SU-DHL-6 (cell line): ENCODE results near the gene TTC39C.

Experiments
- H2AFZ ChIP-seq: fragments of 200-600 bp; sonication (generic); 2 replicates; pipeline ENCODE4 v1.6.1; 2014; ENCODE audit warnings: low read depth, mild to moderate bottlenecking, moderate library complexity, mixed read lengths, antibody characterized with exemption, low read length; ENCODE audit not compliant: severe bottlenecking
- H3F3A ChIP-seq: fragments of 200-600 bp; shearing (Covaris generic); 2 replicates; pipeline ENCODE4 v1.6.0; 2016; ENCODE audit warnings: antibody characterized with exemption, mild to moderate bottlenecking; ENCODE audit not compliant: insufficient read depth
- H3K27ac ChIP-seq: fragments of 200-600 bp; sonication (generic); 2 replicates; pipeline ENCODE4 v1.5.1; 2016; ENCODE audit warnings: low read depth, mild to moderate bottlenecking, low read length, moderate library complexity, mixed read lengths
- H3K27me3 ChIP-seq: fragments of 200-600 bp; sonication (generic), shearing (Covaris generic); 2 replicates; pipeline ENCODE4 v1.6.0; 2014; ENCODE audit warnings: mild to moderate bottlenecking, low read length
- H3K36me3 ChIP-seq: fragments of 200-600 bp; sonication (generic); 2 replicates; pipeline ENCODE4 v1.6.1; 2014; ENCODE audit warnings: mild to moderate bottlenecking, low read length, mixed read lengths
- H3K4me2 ChIP-seq: fragments of 300-600, 200-600 bp; shearing (Covaris generic), sonication (generic); 2 replicates; pipeline ENCODE4 v1.6.0; 2014; ENCODE audit warnings: low read length, low read depth, mild to moderate bottlenecking; ENCODE audit not compliant: poor library complexity, severe bottlenecking
- H3K4me3 ChIP-seq: fragments of 200-600 bp; sonication (generic); 2 replicates; pipeline ENCODE4 v1.5.1; 2014; ENCODE audit warnings: antibody characterized with exemption, low read length, mild to moderate bottlenecking, mixed read lengths; ENCODE audit not compliant: insufficient read depth, poor library complexity, severe bottlenecking
- H3K79me2 ChIP-seq: fragments of 200-600 bp; sonication (generic); 2 replicates; pipeline ENCODE4 v1.6.1; 2014; ENCODE audit warnings: mild to moderate bottlenecking, low read length, moderate library complexity; ENCODE audit not compliant: insufficient read depth
- H3K9ac ChIP-seq: fragments of 200-600 bp; sonication (generic); 2 replicates; pipeline ENCODE4 v1.7.0; 2014; ENCODE audit warnings: mild to moderate bottlenecking, low read length
- H3K9me2 ChIP-seq: fragments of 200-600 bp; sonication (generic); replicated peaks from 2 replicates; pipeline ENCODE4 v1.6.1; 2014; ENCODE audit warnings: low read length; ENCODE audit not compliant: insufficient read depth
- H3K9me3 ChIP-seq: fragments of 200-600 bp; sonication (generic); 2 replicates; pipeline ENCODE4 v1.6.1; 2014; ENCODE audit warnings: low read length, mixed read lengths; ENCODE audit not compliant: insufficient read depth
- H4K20me1 ChIP-seq: fragments of 200-600 bp; sonication (generic); 2 replicates; pipeline ENCODE4 v1.6.1; 2014; ENCODE audit warnings: low read depth, mild to moderate bottlenecking, antibody characterized with exemption, low read length, moderate library complexity, mixed read lengths
- EZH2phosphoT487 ChIP-seq: fragments of 200-600 bp; sonication (generic), shearing (Covaris generic); conservative IDR thresholded peaks from 2 replicates; pipeline ENCODE4 v1.6.1; 2018; ENCODE audit warnings: mild to moderate bottlenecking, antibody characterized with exemption, low read length, moderate library complexity, mixed read lengths
- TF ChIP-seq, protein P1 (sequence below): fragments of 200-600 bp; sonication (generic); IDR thresholded peaks from one replicate; pipeline ENCODE4 v1.5.1; 2017; ENCODE audit warnings: antibody characterized with exemption, mild to moderate bottlenecking, low read length, moderate library complexity; ENCODE audit not compliant: insufficient read depth, poor library complexity, severe bottlenecking

TTC39C gene

DNA sequence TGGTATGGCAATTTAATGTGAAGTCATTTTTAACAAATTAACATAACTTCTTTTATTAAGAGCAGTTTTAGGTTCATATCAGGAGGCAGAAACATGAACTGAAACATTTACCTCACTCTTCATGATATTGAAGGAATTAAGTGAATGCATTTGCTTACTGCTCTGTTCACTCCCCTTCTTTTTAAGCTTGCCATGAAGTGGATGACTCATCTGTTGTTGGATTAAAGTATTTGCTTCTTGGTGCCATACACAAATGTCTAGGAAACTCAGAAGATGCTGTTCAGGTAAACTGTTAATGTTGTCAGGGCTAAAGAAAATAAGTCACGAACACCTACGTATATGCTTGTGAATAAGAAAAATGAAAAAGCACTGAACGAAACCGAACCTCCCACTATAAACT, 114.1 kb downstream of the TTC39C start:
- Histone ChIP-seq H3K27me3 (no peaks in the 10 kb centered on the region), H3F3A (no peaks in the 10 kb centered on the region), H4K20me1 (no peaks in the 10 kb centered on the region), H3K27ac (no peak overlapping the region), H3K4me2 (no peak overlapping the region), H3K79me2 (no peaks in the 10 kb centered on the region), H3K4me3 (no peak overlapping the region), H3K9me2 (no peaks in the 10 kb centered on the region), H3K36me3 (no peaks in the 10 kb centered on the region), H3K9me3 (no peaks in the 10 kb centered on the region), H2AFZ (no peak overlapping the region), H3K9ac (no peak overlapping the region)
- TF ChIP-seq EZH2phosphoT487, result no peak
- TF ChIP-seq, protein P1, sequence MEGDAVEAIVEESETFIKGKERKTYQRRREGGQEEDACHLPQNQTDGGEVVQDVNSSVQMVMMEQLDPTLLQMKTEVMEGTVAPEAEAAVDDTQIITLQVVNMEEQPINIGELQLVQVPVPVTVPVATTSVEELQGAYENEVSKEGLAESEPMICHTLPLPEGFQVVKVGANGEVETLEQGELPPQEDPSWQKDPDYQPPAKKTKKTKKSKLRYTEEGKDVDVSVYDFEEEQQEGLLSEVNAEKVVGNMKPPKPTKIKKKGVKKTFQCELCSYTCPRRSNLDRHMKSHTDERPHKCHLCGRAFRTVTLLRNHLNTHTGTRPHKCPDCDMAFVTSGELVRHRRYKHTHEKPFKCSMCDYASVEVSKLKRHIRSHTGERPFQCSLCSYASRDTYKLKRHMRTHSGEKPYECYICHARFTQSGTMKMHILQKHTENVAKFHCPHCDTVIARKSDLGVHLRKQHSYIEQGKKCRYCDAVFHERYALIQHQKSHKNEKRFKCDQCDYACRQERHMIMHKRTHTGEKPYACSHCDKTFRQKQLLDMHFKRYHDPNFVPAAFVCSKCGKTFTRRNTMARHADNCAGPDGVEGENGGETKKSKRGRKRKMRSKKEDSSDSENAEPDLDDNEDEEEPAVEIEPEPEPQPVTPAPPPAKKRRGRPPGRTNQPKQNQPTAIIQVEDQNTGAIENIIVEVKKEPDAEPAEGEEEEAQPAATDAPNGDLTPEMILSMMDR, result no peak

DNA sequence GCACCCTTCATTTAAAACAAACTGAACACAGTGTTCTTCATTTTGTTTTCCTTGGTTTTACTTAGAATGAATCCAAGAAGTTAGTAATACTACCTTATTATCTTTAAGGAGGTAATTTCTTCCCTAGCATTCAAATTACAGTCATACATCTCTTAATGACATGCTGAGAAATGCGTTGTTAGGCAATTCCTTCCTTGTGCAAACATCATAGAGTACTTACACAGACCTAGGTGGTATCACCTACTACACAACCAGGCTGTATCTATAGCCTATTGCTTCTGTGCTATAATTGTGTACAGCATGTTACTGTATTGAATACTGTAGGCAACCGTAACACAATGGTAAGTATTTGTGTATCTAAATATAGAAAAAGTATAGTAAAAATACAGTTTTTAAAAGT, 115.9 kb downstream of the TTC39C start:
- H3K9me3 ChIP-seq, result no peaks in the 10 kb centered on the region
- H2AFZ ChIP-seq, result no peak overlapping the region
- no peaks in the 10 kb centered on the region for H3K36me3 ChIP-seq
- no peak overlapping the region for H3K27ac ChIP-seq
- no peaks in the 10 kb centered on the region for H3F3A ChIP-seq
- H3K27me3 ChIP-seq, result no peaks in the 10 kb centered on the region
- no peaks in the 10 kb centered on the region for H4K20me1 ChIP-seq
- no peak overlapping the region for H3K4me3 ChIP-seq
- no peak for TF ChIP-seq EZH2phosphoT487
- H3K9me2 ChIP-seq, result no peaks in the 10 kb centered on the region
- H3K79me2 ChIP-seq, result no peaks in the 10 kb centered on the region
- H3K9ac ChIP-seq, result no peak overlapping the region
- H3K4me2 ChIP-seq, result no peak overlapping the region

DNA sequence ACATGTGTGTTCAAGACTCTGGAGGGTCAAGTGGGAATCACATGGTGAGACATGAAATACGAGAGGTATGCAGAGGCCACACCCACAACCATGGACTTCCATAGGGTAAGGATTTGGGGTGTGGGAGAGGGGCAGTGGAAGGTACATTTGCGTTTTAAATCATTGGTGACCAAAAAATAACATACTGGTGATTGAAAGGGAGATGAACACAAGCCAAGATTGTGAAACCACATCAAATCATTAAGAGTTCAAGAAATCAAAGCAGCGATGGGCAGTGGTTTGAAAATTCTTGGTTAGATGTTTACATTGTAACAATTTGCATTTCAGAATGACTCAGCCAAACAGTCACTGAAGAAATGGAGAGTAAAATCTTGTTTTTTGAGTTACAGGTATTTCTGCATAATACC, 122.4 kb downstream of the TTC39C start:
- H2AFZ ChIP-seq, result no peak overlapping the region
- no peaks in the 10 kb centered on the region for H3K79me2 ChIP-seq
- TF ChIP-seq EZH2phosphoT487, result no peak
- TF ChIP-seq, protein P1, result no peak
- no peaks in the 10 kb centered on the region for H3K36me3 ChIP-seq
- no peak overlapping the region for H3K27ac ChIP-seq
- no peaks in the 10 kb centered on the region for H3F3A ChIP-seq
- no peak overlapping the region for H3K4me3 ChIP-seq
- H3K9ac ChIP-seq, result no peak overlapping the region
- H4K20me1 ChIP-seq, result no peaks in the 10 kb centered on the region
- H3K9me3 ChIP-seq, result no peaks in the 10 kb centered on the region
- H3K9me2 ChIP-seq, result no peaks in the 10 kb centered on the region
- H3K4me2 ChIP-seq, result no peak overlapping the region
- H3K27me3 ChIP-seq, result no peaks in the 10 kb centered on the region

DNA sequence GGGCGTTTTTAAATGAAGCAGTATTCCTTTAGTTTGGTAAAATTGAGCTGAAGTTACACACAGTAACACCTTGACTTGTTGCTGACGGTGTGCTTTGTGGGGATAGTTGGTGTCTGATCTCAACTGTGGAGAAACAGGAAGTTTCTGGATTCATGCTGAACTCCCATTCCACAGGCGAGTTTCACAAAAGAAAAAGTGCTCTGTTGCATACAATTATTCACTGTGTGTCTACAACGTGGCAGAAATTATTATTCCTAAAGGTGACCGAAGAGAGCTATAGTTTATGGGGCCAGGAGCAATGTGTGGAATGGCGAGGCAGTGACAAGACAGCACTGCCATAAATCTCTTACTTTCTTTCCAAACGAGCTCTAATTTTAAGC, 123.8 kb downstream of the TTC39C start:
- H3K9me2 ChIP-seq, result no peaks in the 10 kb centered on the region
- H3K79me2 ChIP-seq, result no peaks in the 10 kb centered on the region
- no peaks in the 10 kb centered on the region for H3K36me3 ChIP-seq
- H2AFZ ChIP-seq, result no peak overlapping the region
- no peaks in the 10 kb centered on the region for H3K9me3 ChIP-seq
- no peaks in the 10 kb centered on the region for H3K27me3 ChIP-seq
- H4K20me1 ChIP-seq, result no peaks in the 10 kb centered on the region
- H3K27ac ChIP-seq, result no peak overlapping the region
- TF ChIP-seq, protein P1, result no peak
- no peak for TF ChIP-seq EZH2phosphoT487
- H3K4me3 ChIP-seq, result no peak overlapping the region
- H3K4me2 ChIP-seq, result no peak overlapping the region
- H3F3A ChIP-seq, result no peaks in the 10 kb centered on the region
- no peak overlapping the region for H3K9ac ChIP-seq
